BE2C (cell line): ENCODE data around the gene CPO.

Source experiments
- DNase-seq: peaks from one replicate; pipeline ENCODE4 v3.0.0-alpha.2; 2020
- H3K27me3 ChIP-seq: fragments of 250-450 bp; sonication (Bioruptor Pico); 2 replicates; pipeline ENCODE4 v1.5.1; 2020; ENCODE audit warnings: mild to moderate bottlenecking
- H3K36me3 ChIP-seq: fragments of 250-450 bp; sonication (Bioruptor Pico); 2 replicates; pipeline ENCODE4 v1.5.1; 2020; ENCODE audit warnings: mild to moderate bottlenecking
- H3K4me1 ChIP-seq: fragments of 250-450 bp; sonication (Bioruptor Pico); 2 replicates; pipeline ENCODE4 v1.5.1; 2020
- H3K4me3 ChIP-seq: 2 replicates; pipeline ENCODE4 v1.5.1; 2011; ENCODE audit warnings: low read depth, low read length
- H3K9me3 ChIP-seq: fragments of 250-450 bp; sonication (Bioruptor Pico); 2 replicates; pipeline ENCODE4 v1.5.1; 2020
- TF ChIP-seq, protein P1 (sequence below): IDR thresholded peaks from 2 replicates; pipeline ENCODE4 v1.5.1; 2012; ENCODE audit warnings: mild to moderate bottlenecking, low read depth, low read length

CPO gene

DNA sequence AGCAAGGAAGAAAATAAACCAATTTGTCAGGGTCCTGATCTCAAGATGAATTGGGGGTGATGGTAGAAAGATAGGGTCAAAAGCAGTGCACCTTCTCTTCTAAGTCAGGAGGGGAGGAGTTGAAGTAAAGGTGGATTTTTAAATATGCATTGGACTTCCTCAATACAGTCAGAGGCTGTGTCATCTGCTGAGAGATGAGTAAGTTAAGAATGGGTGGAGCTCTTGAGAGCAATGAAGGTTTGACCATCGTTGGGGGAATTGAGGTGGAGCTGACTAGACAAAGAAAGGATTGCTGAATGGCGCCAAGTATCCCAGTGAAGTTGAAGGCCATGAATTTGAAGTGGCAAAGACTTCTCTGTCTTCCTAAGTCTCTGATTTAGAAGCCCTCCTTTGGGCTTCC is 18.4 kb upstream of the CPO start:
- no peak for DNase-seq
- no peaks in the 10 kb centered on the region for H3K4me1 ChIP-seq
- TF ChIP-seq, protein P1, sequence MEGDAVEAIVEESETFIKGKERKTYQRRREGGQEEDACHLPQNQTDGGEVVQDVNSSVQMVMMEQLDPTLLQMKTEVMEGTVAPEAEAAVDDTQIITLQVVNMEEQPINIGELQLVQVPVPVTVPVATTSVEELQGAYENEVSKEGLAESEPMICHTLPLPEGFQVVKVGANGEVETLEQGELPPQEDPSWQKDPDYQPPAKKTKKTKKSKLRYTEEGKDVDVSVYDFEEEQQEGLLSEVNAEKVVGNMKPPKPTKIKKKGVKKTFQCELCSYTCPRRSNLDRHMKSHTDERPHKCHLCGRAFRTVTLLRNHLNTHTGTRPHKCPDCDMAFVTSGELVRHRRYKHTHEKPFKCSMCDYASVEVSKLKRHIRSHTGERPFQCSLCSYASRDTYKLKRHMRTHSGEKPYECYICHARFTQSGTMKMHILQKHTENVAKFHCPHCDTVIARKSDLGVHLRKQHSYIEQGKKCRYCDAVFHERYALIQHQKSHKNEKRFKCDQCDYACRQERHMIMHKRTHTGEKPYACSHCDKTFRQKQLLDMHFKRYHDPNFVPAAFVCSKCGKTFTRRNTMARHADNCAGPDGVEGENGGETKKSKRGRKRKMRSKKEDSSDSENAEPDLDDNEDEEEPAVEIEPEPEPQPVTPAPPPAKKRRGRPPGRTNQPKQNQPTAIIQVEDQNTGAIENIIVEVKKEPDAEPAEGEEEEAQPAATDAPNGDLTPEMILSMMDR = no peak
- H3K27me3 ChIP-seq = no peaks in the 10 kb centered on the region
- no peak overlapping the region for H3K4me3 ChIP-seq
- H3K36me3 ChIP-seq = no peaks in the 10 kb centered on the region
- H3K9me3 ChIP-seq = no peaks in the 10 kb centered on the region

DNA sequence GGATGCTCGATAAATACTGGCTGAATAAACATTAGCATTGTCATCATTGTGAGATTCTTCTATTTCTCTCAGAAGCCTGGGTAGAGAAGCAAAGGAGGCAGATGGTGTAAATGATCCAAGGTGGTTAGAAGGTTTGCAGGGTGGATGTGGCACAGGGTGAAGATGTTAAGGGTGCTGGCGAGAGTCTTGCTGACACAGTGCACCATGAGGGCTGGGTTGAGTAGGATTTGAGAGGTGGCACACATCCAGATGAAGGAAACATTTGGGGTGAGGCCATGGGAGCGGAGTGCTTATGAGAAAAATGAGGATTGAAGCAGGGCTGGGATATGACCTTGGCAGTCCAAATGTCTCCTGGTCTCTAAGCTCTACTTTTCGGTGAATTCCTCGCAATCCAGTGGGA is 17.8 kb upstream of the CPO start:
- TF ChIP-seq, protein P1 = no peak
- Histone ChIP-seq H3K9me3 (no peaks in the 10 kb centered on the region), H3K36me3 (no peaks in the 10 kb centered on the region), H3K27me3 (no peaks in the 10 kb centered on the region), H3K4me3 (no peak overlapping the region), H3K4me1 (no peaks in the 10 kb centered on the region)
- DNase-seq = no peak

DNA sequence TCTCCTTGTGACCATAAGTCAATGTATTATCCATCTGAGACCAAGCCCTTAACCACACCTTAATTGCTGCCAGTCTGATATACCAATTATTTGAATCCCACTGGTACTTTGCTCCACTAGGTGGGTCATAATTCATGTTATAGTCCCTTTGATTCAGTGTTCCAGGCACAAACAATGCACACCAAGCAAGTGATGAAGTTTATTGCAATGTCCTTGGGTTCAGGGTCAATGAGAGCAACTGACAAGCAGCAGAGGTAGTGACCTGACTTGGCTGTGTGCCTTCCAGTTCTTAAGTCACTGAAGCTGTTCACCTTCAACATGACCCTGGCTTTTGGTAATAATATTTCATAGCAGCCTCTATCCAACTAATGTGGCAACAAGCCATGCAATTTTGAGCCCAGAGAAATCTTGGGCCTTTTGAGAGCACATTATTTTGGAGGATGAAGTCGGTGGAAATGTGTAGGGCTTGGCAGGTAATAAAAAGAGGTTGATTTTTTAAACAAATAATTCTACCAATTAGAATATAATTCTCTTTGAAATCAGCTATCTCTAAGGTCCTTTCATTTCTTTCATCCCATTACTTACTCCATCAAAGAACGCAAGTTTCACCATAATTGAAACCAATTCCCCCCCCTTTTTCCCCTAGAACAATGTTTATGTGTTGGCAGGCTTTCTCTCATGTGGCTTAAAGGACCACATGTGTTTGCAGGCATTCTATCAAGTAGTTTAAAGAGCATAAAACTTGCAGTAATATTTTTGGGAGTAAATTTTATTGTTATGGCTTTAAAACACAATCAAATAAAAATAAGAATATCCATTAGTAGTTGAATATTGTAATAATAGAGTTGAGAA is 3.1 kb upstream of the CPO start:
- H3K4me3 ChIP-seq = no peak overlapping the region
- no peaks in the 10 kb centered on the region for H3K9me3 ChIP-seq
- no peaks in the 10 kb centered on the region for H3K4me1 ChIP-seq
- H3K36me3 ChIP-seq = no peaks in the 10 kb centered on the region
- H3K27me3 ChIP-seq = no peaks in the 10 kb centered on the region
- DNase-seq = no peak
- TF ChIP-seq, protein P1 = no peak

DNA sequence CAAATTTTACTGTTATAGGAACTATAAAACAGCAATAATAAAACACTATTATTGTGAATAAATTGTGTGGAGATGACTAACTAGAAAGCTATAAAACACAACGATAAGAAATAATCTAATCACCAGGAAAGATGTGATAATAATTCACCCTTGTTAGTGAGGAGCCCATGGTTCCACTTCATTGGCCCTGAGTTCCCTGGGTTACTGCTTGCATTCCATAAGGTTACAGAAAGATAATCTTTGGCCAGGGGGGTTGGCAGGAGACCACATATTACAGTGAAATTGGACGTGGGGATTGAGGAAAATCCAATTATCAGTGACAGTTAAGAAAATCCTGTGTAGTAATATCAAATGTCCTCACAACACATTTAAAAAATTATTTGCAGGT is 2.5 kb upstream of the CPO start:
- H3K36me3 ChIP-seq = no peaks in the 10 kb centered on the region
- TF ChIP-seq, protein P1 = no peak
- H3K4me1 ChIP-seq = no peaks in the 10 kb centered on the region
- no peak for DNase-seq
- H3K27me3 ChIP-seq = no peaks in the 10 kb centered on the region
- H3K9me3 ChIP-seq = no peaks in the 10 kb centered on the region
- no peak overlapping the region for H3K4me3 ChIP-seq

DNA sequence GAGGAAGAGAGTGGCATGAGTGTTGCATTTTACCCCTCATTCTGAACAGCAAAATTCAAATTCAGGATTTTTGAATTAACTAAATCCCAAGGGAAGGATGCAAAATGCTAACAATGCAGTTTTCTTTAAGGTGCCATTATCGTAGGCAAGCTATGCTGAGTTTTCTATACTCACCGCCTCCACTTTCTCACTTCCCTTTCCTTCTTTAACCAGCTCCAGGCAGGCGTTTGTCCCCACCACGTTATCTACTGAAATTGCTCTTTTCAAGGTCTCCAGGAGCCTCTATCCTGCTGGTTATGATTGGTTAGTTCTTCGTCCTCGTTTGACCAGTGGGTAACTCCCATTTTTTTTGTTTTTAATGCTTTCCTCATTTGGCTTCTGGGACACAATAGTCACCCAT is 1.8 kb upstream of the CPO start:
- TF ChIP-seq, protein P1 = no peak
- no peaks in the 10 kb centered on the region for H3K4me1 ChIP-seq
- no peaks in the 10 kb centered on the region for H3K27me3 ChIP-seq
- H3K36me3 ChIP-seq = no peaks in the 10 kb centered on the region
- H3K9me3 ChIP-seq = no peaks in the 10 kb centered on the region
- H3K4me3 ChIP-seq = no peak overlapping the region
- DNase-seq = no peak

DNA sequence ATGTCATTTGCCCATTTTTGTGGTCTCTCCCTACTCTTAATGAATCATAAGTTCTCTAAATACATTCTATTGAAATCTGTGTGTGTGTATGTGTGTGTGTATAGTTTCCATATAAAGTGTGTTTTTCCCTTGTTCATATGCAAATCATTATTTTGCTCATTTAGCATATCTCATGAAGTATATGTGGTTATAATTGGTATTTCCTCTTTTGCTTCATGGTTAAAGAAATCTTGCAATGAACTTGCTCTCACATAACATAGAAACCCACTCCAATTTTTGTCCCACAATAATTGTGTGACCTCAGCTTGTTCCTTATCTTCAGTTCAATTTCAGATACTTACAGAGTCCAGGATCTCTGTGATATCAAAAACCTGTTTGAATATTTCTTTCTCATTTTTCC is 1.2 kb downstream of the CPO start:
- Histone ChIP-seq H3K4me3 (no peak overlapping the region), H3K27me3 (no peaks in the 10 kb centered on the region), H3K9me3 (no peaks in the 10 kb centered on the region), H3K36me3 (no peaks in the 10 kb centered on the region), H3K4me1 (no peaks in the 10 kb centered on the region)
- no peak for DNase-seq
- TF ChIP-seq, protein P1 = no peak
